ENCODE data around the gene TUBB. TPM values are rescaled to one million over a fixed set of nuclear protein-coding genes. Genes with fewer than 3 reads are reported as not detected.

Gene TUBB
- total and polyA plus RNA-seq, 9 donors = 242 to 772 (median 630) TPM

DNA sequence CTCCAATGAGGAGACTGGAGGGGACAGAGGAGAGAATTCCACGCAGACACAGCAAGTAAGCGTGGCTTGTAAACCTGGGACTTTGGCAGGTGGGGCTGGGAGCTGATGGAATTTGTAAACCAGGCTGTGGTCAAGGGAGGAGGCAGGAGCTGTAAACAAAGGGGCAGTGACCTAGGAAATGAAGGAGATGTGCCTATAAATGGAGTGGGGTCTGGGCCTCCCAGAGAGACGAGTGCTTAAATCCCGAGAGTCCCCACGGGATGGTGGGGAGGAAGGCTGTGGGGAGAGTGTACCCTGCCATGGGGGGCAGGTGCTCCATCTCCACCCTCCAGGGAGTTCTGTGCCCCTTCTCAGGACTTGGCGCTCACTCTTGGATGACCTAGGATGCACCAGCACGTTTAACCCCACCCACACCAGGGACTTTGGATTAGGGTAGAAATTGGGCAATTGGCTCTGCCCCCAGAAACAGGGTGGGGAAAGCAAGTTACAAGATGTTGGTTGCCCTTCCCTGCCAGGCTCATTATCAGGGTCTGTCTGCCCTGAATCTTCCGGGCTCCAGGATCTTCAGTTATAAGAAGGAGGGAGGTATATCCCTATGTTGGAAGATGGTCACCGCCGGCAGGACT, 43.4 kb upstream of the TUBB start:
- no peak for DNase-seq

DNA sequence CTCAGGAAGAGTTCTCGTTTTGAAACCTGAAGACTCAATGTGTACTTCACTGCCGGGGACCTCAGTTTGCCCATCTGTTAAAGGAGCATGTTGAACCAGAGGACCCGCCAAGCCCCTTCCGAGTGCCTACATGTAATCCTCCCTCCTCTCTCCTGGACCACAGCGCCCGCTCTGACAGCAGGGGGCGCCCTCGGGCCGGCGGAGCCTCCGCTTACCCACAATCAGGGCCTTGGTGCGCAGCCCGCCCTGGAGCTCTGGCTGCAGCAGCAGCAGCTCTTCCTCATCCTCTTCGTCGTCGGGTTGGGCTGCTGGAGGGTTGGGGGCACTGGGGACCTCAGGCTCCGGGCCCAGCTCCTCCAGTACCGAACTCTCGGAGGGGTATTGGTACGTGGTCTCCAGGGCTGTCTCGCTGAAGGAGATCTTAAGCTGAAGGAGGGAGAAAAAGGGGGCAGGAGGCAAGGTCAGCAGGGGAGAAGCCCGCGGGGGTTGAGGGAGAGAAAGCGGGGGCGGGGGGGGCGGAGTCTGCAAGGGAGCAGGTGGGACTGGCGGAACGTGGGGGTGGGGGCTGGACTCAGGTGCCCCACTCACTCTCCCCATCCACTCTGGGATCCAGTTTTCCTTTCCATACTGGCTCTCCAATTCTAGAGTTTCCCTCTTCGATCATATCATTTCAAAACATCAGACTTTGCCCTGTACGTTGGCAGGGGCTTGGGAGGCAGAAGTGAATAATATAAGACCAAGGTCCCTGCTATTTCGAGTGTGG, 41.0 kb upstream of the TUBB start:
- peak; percentile 79 to 92 (median 90) for DNase-seq
- intact Hi-C loops (cut with DNase I) = loop anchor here in 3 of 4 donors (1.0 to 10.0 kb wide), 7 partner anchors 43 to 396 kb away; no protein-coding TSS in a partner anchor
- H3K36me3 ChIP-seq = no peaks in the 10 kb centered on the region
- H3K27me3 ChIP-seq = no peaks in the 10 kb centered on the region
- no peak overlapping the region for H3K4me3 ChIP-seq
- H3K9me3 ChIP-seq = no peaks in the 10 kb centered on the region
- H3K27ac ChIP-seq = peak overlapping the region in 1 of 2 donors; percentile 2
- peaks cover 10% of the 10 kb centered on the region for H3K4me1 ChIP-seq (ENCODE audit: insufficient read depth)
- WGBS, 3 donors = 10 to 13% (median 11%) methylated on average over 31 of the region's 31 CpGs
- TF ChIP-seq, protein P1, sequence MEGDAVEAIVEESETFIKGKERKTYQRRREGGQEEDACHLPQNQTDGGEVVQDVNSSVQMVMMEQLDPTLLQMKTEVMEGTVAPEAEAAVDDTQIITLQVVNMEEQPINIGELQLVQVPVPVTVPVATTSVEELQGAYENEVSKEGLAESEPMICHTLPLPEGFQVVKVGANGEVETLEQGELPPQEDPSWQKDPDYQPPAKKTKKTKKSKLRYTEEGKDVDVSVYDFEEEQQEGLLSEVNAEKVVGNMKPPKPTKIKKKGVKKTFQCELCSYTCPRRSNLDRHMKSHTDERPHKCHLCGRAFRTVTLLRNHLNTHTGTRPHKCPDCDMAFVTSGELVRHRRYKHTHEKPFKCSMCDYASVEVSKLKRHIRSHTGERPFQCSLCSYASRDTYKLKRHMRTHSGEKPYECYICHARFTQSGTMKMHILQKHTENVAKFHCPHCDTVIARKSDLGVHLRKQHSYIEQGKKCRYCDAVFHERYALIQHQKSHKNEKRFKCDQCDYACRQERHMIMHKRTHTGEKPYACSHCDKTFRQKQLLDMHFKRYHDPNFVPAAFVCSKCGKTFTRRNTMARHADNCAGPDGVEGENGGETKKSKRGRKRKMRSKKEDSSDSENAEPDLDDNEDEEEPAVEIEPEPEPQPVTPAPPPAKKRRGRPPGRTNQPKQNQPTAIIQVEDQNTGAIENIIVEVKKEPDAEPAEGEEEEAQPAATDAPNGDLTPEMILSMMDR (IDR thresholded peaks at IDR 0.05) = peak; percentile 89 to 96 (median 96)
- no peak for TF ChIP-seq EP300 (IDR thresholded peaks at IDR 0.05)

More for the DNA sequence above, 43.4 kb upstream of the TUBB start:
- Histone ChIP-seq H3K36me3 (no peaks in the 10 kb centered on the region), H3K9me3 (no peaks in the 10 kb centered on the region), H3K4me1 (ENCODE audit: insufficient read depth) (peaks cover 9% of the 10 kb centered on the region), H3K27me3 (no peaks in the 10 kb centered on the region), H3K4me3 (no peak overlapping the region), H3K27ac (no peak overlapping the region)
- WGBS, 3 donors = 71 to 78% (median 76%) methylated on average over 10 of the region's 10 CpGs
- intact Hi-C loops (cut with DNase I) = loop anchor here in 3 of 4 donors (5.0 to 10.0 kb wide), 5 partner anchors 132 to 398 kb away; no protein-coding TSS in a partner anchor
- no peak for TF ChIP-seq POLR2A (IDR thresholded peaks at IDR 0.05)
- no peak for TF ChIP-seq EP300 (IDR thresholded peaks at IDR 0.05)
- TF ChIP-seq, protein P1 (IDR thresholded peaks at IDR 0.05) = no peak

DNA sequence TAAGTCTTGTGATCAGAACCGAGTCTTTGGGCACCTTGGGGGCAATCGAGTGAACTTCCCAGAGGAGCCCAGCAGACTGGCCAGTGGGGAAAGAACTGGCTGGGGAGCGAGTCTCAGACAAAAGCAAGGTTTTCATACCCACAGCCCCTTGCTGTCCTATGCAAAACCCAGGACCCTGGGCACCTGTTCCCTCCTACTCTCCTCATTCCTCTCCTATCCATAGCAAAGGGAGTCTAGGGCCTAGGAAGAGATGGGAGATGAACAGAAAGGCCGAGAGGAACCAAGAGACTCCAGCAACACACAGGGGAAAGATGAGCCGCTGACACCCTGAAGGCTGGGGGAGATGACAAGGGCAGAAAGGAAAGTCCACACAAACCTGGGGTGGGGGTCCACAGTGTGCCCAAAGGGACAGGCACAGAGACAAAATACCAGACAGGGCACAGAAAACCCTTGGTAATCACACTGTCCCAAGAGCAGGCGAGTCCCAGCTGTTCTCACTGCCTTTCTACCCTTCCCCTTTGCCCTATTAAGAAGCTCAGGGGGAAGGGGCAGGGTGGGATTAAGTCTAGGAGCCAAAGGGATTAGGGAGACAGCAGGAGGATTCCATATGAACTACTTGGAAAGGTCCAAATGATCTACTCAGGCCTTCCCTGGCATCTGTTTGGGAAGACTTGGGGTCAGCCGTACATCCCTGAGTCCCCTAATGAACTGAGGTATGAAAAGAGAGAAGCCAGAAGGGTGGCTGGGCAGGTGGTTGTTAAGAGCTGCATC, 40.2 kb upstream of the TUBB start:
- intact Hi-C loops (cut with DNase I) = loop anchor here (1.0 to 10.0 kb wide), 8 partner anchors 42 to 395 kb away; partner anchors contain the start of gene DDR1 (in 2 of the 4)
- peaks cover 12% of the 10 kb centered on the region for H3K4me1 ChIP-seq (ENCODE audit: insufficient read depth)
- H3K36me3 ChIP-seq = no peaks in the 10 kb centered on the region

More for the DNA sequence above, 40.2 kb upstream of the TUBB start:
- Histone ChIP-seq H3K27me3 (no peaks in the 10 kb centered on the region), H3K4me3 (no peak overlapping the region), H3K27ac (peak overlapping the region in 1 of 2 donors; percentile 38), H3K9me3 (no peaks in the 10 kb centered on the region)
- TF ChIP-seq EP300 (IDR thresholded peaks at IDR 0.05) (no peak), POLR2A (IDR thresholded peaks at IDR 0.05) (no peak)
- TF ChIP-seq, protein P1 (IDR thresholded peaks at IDR 0.05) = no peak
- DNase-seq = no peak
- 58 to 67% (median 66%) methylated on average over 7 of the region's 7 CpGs for WGBS, 3 donors
